ENCODE data around the gene CCNT1. TPM values are rescaled to one million over a fixed set of nuclear protein-coding genes. Genes with fewer than 3 reads are reported as not detected.

Gene CCNT1
- total RNA-seq, 4 donors from 2014 or later, result 21.3 to 32.1 (median 24.9) TPM

DNA sequence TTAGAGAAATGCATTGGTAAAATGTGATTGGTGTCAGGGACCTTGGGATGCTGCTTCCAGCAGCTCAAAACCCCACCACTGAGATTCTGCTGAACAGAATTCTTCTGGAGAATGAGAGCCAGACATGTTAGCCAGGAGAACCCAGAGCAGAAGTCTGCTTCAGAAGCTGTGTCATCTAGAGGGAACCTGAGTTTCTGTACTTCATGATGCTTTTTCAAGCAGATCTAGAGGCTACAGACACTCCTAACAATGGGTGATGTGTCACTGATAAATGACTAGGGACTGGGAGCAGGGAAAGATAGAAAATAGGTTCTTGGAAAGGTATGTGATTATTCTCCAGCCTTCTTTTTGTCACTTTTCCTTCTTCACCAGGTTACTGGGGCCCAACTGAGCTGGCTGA is 76.1 kb downstream of the CCNT1 start:
- no peak for DNase-seq (ENCODE audit: low spot score in 2 of 2)
- Histone ChIP-seq H3K27ac (no peak overlapping the region), H3K4me3 (no peak overlapping the region), H3K4me1 (no peaks in the 10 kb centered on the region), H3K9me3 (peaks cover 0 to 12% (median 0%) of the 10 kb centered on the region in 4 donors), H3K36me3 (peaks cover 0 to 35% (median 0%) of the 10 kb centered on the region in 3 donors), H3K27me3 (no peaks in the 10 kb centered on the region)
- no peak for TF ChIP-seq EP300 (IDR thresholded peaks at IDR 0.05)
- TF ChIP-seq, protein P1, sequence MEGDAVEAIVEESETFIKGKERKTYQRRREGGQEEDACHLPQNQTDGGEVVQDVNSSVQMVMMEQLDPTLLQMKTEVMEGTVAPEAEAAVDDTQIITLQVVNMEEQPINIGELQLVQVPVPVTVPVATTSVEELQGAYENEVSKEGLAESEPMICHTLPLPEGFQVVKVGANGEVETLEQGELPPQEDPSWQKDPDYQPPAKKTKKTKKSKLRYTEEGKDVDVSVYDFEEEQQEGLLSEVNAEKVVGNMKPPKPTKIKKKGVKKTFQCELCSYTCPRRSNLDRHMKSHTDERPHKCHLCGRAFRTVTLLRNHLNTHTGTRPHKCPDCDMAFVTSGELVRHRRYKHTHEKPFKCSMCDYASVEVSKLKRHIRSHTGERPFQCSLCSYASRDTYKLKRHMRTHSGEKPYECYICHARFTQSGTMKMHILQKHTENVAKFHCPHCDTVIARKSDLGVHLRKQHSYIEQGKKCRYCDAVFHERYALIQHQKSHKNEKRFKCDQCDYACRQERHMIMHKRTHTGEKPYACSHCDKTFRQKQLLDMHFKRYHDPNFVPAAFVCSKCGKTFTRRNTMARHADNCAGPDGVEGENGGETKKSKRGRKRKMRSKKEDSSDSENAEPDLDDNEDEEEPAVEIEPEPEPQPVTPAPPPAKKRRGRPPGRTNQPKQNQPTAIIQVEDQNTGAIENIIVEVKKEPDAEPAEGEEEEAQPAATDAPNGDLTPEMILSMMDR (IDR thresholded peaks at IDR 0.05), result no peak
- TF ChIP-seq POLR2A (IDR thresholded peaks at IDR 0.05), result no peak

Small RNAs within 50 kb of the gene (small RNA-seq; reads per million reads assigned to genes)
- gene MIR1291 (not detected), gene SNORA2A (1.8 reads per million, percentile 56 among the genes with 10 or more reads in this experiment), gene SNORA2B (1.5 reads per million, percentile 46 among the genes with 10 or more reads in this experiment), gene SNORA2C (0.38 reads per million)

Other genes starting within 250 kb of the CCNT1 start
- under 1 TPM in 1 of 4 donors, not detected in 3; 0.39 TPM for gene ANP32D, start 244.1 kb downstream of the CCNT1 start, total RNA-seq
- 1 to 10 TPM in 1 of 4 donors, not detected in 3; 1.3 TPM for gene C12orf54, start 234.2 kb downstream of the CCNT1 start, total RNA-seq
- under 1 TPM in 1 of 4 donors, not detected in 3; 0.78 TPM for gene OR8S1, start 191.1 kb downstream of the CCNT1 start, total RNA-seq
- gene LALBA, start 146.7 kb downstream of the CCNT1 start, total RNA-seq, result not detected
- gene KANSL2, start 34.5 kb downstream of the CCNT1 start, total RNA-seq, result 100 to 1,000 TPM in 1 of 4 donors, 10 to 100 TPM in 3; 58.4 to 101 (median 69.4) TPM
- 10 to 100 TPM; 53.3 to 74.7 (median 57.1) TPM for gene ADCY6, start 72.4 kb upstream of the CCNT1 start, total RNA-seq
- gene CACNB3, start 101.8 kb upstream of the CCNT1 start, total RNA-seq, result 10 to 100 TPM in 3 of 4 donors, 1 to 10 TPM in 1; 9.8 to 31.2 (median 20.7) TPM
- 10 to 100 TPM; 40.9 to 73.7 (median 49.8) TPM for gene DDX23, start 135.5 kb upstream of the CCNT1 start, total RNA-seq
- gene RND1, start 149.2 kb upstream of the CCNT1 start, total RNA-seq, result 1 to 10 TPM in 1 of 4 donors, not detected in 3; 1.8 TPM
- 10 to 100 TPM in 2 of 4 donors, 1 to 10 TPM in 2; 6.1 to 13.6 (median 10.7) TPM for gene FKBP11, start 208.8 kb upstream of the CCNT1 start, total RNA-seq
- 10 to 100 TPM; 45.3 to 55.2 (median 49.3) TPM for gene ARF3, start 240.8 kb upstream of the CCNT1 start, total RNA-seq